RWPE2 (cell line): Measurements from ENCODE around the gene GSTA3.

ENCODE experiments used
- ATAC-seq: fragments of 200-7000 bp; cut with Tn5 transposase; 3 replicates; pipeline ENCODE4 v1.9.1; 2021; ENCODE audit warnings: low read depth
- DNase-seq: peaks from one replicate; pipeline ENCODE4 v3.0.0-alpha.2; 2020; ENCODE audit warnings: low spot score
- H3K27ac ChIP-seq: fragments of 450-650 bp; 2 replicates; pipeline ENCODE4 v1.5.1; 2017; ENCODE audit warnings: mild to moderate bottlenecking; ENCODE audit not compliant: poor library complexity, severe bottlenecking
- H3K27me3 ChIP-seq: fragments of 250-450 bp; sonication (Bioruptor Pico); 2 replicates; pipeline ENCODE4 v1.5.1; 2021; ENCODE audit warnings: mild to moderate bottlenecking, moderate library complexity; ENCODE audit not compliant: insufficient read depth, poor library complexity, severe bottlenecking
- H3K36me3 ChIP-seq: fragments of 250-450 bp; sonication (Bioruptor Pico); 2 replicates; pipeline ENCODE4 v1.5.1; 2020; ENCODE audit warnings: low read depth, mild to moderate bottlenecking, moderate library complexity
- H3K4me1 ChIP-seq: fragments of 250-450 bp; sonication (Bioruptor Pico); 2 replicates; pipeline ENCODE4 v1.5.1; 2021; ENCODE audit warnings: mild to moderate bottlenecking, moderate library complexity; ENCODE audit not compliant: insufficient read depth, poor library complexity, severe bottlenecking
- H3K4me3 ChIP-seq: fragments of 250-450 bp; sonication (Bioruptor Pico); 2 replicates; pipeline ENCODE4 v1.5.1; 2021; ENCODE audit warnings: mild to moderate bottlenecking, moderate library complexity; ENCODE audit not compliant: severe bottlenecking
- H3K9me3 ChIP-seq: fragments of 250-450 bp; sonication (Bioruptor Pico); 2 replicates; pipeline ENCODE4 v1.5.1; 2021; ENCODE audit warnings: mild to moderate bottlenecking, moderate library complexity; ENCODE audit not compliant: severe bottlenecking
- TF ChIP-seq, protein P1 (sequence below): fragments of 450-650 bp; IDR thresholded peaks from one replicate; pipeline ENCODE4 v1.5.1; 2017; ENCODE audit warnings: mild to moderate bottlenecking, moderate library complexity; ENCODE audit not compliant: poor library complexity, severe bottlenecking

The GSTA3 gene

DNA sequence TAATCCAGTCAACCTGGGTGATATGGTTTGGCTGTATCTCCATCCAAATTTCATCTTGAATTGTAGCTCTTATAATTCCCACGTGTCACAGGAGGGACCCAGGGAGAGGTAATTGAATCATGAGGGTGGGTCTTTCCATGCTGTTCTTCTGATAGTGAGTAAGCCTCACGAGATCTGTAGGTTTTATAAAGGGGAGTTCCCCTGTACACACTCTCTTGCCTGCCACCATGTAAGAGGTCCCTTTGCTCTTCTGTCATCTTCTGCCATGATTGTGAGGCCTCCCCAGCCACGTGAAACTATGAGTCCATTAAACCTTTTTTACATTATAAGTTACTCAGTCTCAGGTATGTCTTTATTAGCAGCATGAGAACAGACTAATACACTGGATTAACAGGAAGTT is 19.5 kb downstream of the GSTA3 start:
- no peaks in the 10 kb centered on the region for H3K36me3 ChIP-seq
- H3K4me1 ChIP-seq: no peaks in the 10 kb centered on the region
- H3K27ac ChIP-seq: no peak overlapping the region
- H3K27me3 ChIP-seq: no peaks in the 10 kb centered on the region
- H3K9me3 ChIP-seq: no peaks in the 10 kb centered on the region
- DNase-seq (no peak), ATAC-seq (no peak)
- TF ChIP-seq, protein P1, sequence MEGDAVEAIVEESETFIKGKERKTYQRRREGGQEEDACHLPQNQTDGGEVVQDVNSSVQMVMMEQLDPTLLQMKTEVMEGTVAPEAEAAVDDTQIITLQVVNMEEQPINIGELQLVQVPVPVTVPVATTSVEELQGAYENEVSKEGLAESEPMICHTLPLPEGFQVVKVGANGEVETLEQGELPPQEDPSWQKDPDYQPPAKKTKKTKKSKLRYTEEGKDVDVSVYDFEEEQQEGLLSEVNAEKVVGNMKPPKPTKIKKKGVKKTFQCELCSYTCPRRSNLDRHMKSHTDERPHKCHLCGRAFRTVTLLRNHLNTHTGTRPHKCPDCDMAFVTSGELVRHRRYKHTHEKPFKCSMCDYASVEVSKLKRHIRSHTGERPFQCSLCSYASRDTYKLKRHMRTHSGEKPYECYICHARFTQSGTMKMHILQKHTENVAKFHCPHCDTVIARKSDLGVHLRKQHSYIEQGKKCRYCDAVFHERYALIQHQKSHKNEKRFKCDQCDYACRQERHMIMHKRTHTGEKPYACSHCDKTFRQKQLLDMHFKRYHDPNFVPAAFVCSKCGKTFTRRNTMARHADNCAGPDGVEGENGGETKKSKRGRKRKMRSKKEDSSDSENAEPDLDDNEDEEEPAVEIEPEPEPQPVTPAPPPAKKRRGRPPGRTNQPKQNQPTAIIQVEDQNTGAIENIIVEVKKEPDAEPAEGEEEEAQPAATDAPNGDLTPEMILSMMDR: no peak
- H3K4me3 ChIP-seq: no peak overlapping the region

DNA sequence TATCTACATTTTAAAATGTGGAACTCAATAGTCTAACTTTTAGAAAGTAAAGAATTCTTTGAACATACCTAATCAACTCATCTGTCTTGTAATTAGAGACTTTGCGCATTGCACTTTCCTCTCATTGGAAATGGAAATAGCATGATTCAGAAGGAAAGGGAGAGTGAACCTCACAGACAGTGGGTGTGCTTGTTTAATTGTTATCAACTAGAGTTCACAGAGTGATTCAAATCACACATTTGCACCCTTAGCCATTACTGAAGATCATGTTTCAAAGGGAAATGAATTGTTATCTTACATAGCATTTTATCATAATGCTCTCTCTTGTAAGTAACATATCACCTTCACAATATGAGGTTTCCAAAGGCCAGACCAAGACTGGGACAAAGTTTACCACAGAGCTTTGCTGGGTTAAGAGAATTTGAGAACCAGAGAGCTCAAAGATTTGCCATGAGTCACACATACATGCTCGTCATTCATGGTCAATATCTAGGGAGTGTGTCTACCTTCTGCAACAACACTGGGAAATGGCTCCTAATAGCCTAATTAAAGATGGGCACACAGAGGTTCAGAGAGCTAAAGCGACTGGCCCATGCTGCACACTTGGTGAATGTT is 21.5 kb downstream of the GSTA3 start:
- no peaks in the 10 kb centered on the region for H3K27me3 ChIP-seq
- ATAC-seq: no peak
- H3K9me3 ChIP-seq: no peaks in the 10 kb centered on the region
- no peak for DNase-seq
- no peaks in the 10 kb centered on the region for H3K36me3 ChIP-seq
- H3K4me1 ChIP-seq: no peaks in the 10 kb centered on the region
- TF ChIP-seq, protein P1: no peak
- no peak overlapping the region for H3K4me3 ChIP-seq
- no peak overlapping the region for H3K27ac ChIP-seq

DNA sequence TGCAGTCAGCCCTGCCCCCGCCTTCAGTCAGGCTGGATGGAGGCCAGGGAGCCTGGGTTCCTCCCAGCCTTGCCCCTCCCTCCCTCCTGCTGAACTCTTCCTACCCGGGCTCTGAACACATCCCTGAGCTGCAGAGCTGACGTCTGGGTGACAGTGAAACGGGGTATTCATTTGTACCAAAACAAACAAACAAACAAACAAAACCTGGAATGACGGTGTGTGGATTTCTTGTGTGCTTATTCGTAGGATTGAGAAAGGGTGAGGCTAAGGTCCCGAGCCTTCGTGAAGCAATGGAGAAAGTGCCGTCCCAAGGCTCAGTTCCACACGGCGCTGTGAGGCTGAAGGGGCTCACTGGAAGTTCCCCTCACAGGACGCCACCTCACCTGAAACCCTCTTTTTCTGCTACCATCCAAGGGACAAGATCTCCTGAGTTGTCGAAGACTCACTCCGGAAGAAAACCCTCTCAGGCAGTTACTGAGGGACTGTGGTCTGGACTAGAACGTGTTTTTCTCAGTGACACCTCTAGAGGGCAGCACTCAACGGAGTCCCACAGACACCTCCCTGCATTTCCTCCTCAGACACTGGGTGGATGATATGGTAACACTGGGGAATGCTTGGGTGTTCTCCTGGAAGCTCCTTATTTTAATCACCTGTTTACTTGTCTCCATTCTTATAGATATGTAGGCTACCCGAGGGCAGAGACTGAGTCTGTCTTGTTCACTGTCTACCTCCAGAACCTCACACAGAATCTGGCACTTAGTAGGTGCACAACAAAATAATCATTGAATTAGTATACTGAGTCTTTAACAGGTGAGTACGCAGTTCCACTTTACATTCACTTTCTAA is 27.3 kb downstream of the GSTA3 start:
- H3K4me3 ChIP-seq: peak overlapping the region; percentile 29
- no peaks in the 10 kb centered on the region for H3K9me3 ChIP-seq
- H3K36me3 ChIP-seq: no peaks in the 10 kb centered on the region
- peaks cover 4% of the 10 kb centered on the region for H3K4me1 ChIP-seq
- ATAC-seq (peak; percentile 99), DNase-seq (no peak)
- TF ChIP-seq, protein P1: peak; percentile 90
- H3K27me3 ChIP-seq: no peaks in the 10 kb centered on the region
- H3K27ac ChIP-seq: no peak overlapping the region

DNA sequence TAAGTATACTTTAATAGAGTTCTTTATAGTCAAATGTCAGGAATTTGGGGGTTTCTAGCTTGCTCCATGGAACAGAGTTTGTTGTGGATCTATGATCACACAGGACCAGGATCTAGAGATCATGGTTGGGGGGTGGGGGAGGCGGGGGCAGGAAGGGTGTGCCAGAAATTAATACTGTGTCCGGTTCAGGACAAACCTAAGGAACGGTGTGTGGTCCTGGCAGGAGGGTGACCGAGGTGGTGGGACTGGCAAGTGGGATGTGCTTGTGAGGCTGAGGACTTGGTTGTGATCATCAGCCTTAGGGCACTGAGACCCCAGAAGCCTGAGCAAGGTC is 27.9 kb downstream of the GSTA3 start:
- peaks cover 6% of the 10 kb centered on the region for H3K4me1 ChIP-seq
- no peaks in the 10 kb centered on the region for H3K27me3 ChIP-seq
- no peaks in the 10 kb centered on the region for H3K36me3 ChIP-seq
- TF ChIP-seq, protein P1: no peak
- DNase-seq: no peak
- H3K27ac ChIP-seq: no peak overlapping the region
- no peak for ATAC-seq
- no peaks in the 10 kb centered on the region for H3K9me3 ChIP-seq
- H3K4me3 ChIP-seq: no peak overlapping the region

DNA sequence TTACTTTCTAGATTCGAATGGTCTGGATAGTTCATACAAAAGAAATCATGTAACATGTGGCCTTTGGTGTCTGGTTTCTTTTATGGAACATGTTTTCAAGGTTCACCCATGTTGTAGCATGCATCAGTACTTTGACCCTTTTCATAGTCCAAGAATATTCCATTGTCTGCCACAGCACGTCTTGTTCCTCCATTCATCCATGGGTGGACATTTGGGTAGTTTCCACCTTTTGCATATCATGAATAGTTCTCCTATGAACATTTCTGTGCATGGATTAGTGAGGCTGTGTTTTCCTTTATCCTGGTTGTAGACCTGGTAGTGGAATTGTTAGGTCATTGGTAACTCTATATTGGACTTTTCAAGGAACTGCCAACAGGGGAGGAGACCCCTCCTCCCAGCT is 31.7 kb downstream of the GSTA3 start:
- Histone ChIP-seq H3K9me3 (no peaks in the 10 kb centered on the region), H3K27me3 (no peaks in the 10 kb centered on the region), H3K36me3 (no peaks in the 10 kb centered on the region), H3K4me3 (no peak overlapping the region), H3K4me1 (peaks cover 6% of the 10 kb centered on the region), H3K27ac (no peak overlapping the region)
- ATAC-seq (no peak), DNase-seq (no peak)
- TF ChIP-seq, protein P1: no peak
